ENCODE data around the gene POTEH.
"Not testable (repeated sequence)": the region's sequence is repeated elsewhere in the genome, so short reads cannot be mapped to it uniquely, and the experiment has no call there.

GRCh38 chr22:15763559-15763958, 73.7 kb downstream of the POTEH start:
- not testable (repeated sequence) for TF ChIP-seq POLR2A (IDR thresholded peaks at IDR 0.05; ENCODE audit: low read length); GATA1 (IDR thresholded peaks at IDR 0.05; ENCODE audit: low read depth, low read length)
